GM12801 (cell line): ENCODE measurements around the gene CYP27A1.

Experiments
- CTCF ChIP-seq: IDR thresholded peaks from one replicate; pipeline ENCODE4 v1.5.1; 2011; ENCODE audit warnings: control low read depth; ENCODE audit not compliant: insufficient read length; ENCODE audit errors: extremely low read depth

The CYP27A1 gene

GRCh38 chr2:218821605-218822211 lies 39.8 kb downstream of the CYP27A1 start:
- TF ChIP-seq CTCF: no peak

GRCh38 chr2:218822622-218823021 lies 40.7 kb downstream of the CYP27A1 start:
- TF ChIP-seq CTCF: no peak

- TF ChIP-seq CTCF: no peak
Measured at GRCh38 chr2:218823196-218823855, 41.4 kb downstream of the CYP27A1 start.

- no peak for TF ChIP-seq CTCF
Measured at GRCh38 chr2:218824004-218824403, 42.1 kb downstream of the CYP27A1 start.

GRCh38 chr2:218826791-218827190 lies 44.8 kb downstream of the CYP27A1 start:
- no peak for TF ChIP-seq CTCF

GRCh38 chr2:218827701-218828476 lies 45.9 kb downstream of the CYP27A1 start:
- TF ChIP-seq CTCF: no peak

- no peak for TF ChIP-seq CTCF
Measured at GRCh38 chr2:218828477-218828778, 46.5 kb downstream of the CYP27A1 start.
